GM18508 (cell line): ENCODE measurements around the gene NTN1.
"Not testable (repeated sequence)": the region's sequence is repeated elsewhere in the genome, so short reads cannot be mapped to it uniquely, and the experiment has no call there.

Source experiments
- ATAC-seq: cut with Tn5 transposase; IDR thresholded peaks from one replicate; pipeline ENCODE4 v1.9.1; 2021; ENCODE audit warnings: moderate number of reproducible peaks; ENCODE audit not compliant: insufficient read depth, unreplicated experiment

Gene NTN1

GRCh38 chr17:9021158-9021991, at the start of gene NTN1:
NTN1 (plus strand) TSS chr17:9021510; CDS start chr17:9022374, 864 bp downstream.
- no peak for ATAC-seq

DNA sequence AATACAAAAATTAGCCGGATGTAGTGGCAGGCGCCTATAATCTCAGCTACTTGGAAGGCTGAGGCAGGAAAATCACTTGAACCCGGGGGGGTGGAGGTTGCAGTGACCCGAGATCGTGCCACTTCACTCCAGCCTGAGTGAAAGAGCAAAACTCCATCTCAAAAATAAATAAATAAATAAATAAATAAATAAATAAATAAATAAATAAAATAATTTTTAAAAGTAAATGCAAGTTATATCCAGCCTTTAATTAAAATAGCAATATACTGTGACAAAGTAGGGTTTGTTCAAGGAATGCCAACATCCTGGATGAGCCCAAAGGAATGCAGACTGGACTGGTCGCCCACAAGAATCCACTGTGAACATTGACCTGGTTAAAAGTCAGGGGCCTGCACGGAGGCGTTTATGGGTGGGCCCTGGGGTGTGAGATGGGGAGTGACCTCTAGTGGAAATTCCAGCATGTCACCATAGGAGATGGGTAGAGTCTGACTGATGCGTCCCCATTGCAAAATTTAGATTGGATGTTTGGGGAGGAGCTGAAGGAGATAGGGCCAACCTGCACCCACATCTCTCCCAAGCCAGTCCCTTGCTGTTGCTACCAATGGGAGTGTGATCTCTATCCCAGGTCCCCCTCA, 46.1 kb upstream of the NTN1 start:
- ATAC-seq: no peak

DNA sequence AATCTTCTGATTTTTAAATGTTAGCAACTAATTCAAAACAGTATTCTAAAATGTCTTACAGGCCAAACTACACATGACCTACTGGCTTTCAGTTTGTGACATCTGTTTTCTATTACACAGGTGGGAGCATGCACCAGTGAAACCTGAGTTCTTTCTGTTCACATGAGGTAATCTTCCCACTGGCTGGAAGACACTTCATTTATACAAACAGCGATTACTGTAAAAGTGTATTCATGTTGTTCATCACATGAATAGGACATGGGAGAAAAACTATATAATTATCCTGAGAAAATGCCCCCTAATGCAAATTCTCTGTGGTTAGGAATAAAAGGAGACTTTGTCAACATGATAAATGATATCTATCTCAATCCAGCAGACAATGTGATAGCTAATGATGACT, 44.7 kb upstream of the NTN1 start:
- no peak for ATAC-seq

DNA sequence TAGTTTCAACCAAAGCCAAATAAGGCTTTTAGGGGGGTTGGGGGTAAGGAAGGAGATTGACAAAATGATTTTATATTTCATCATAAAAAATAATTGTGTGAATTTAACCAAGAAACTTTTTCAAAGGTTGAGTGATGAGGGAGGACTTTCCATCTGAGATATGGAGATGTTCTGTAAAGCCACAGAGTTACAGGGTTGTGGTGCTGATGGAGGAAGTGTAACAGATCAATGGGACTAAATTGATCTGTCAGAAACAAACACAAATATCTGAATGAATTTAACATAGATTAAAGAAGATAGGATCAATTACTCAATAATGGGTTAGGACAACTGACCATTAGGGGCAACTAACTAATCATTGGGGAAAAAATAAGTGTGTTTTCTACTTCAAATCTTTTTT, 41.6 kb upstream of the NTN1 start:
- no peak for ATAC-seq

DNA sequence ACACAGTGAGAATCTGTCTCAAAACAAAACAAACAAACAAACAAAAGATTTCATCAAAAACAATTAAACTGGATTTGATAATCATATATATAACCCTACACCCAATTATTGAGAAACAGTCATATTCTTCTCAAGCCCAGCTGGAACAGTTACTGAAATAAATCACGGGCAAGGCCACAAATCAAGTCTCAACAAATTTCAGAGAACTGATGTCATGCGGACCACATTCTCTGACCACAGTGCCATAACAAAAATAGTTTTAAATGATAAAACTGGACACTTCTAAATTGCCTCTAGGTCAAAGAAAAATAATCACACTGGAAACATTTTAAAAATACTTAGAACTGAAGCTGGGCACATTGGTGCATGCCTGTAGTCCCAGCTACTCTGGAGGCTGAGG, 39.9 kb upstream of the NTN1 start:
- no peak for ATAC-seq

- ATAC-seq: not testable (repeated sequence)
Observed at GRCh38 chr17:8984225-8984624, 37.1 kb upstream of the NTN1 start.

DNA sequence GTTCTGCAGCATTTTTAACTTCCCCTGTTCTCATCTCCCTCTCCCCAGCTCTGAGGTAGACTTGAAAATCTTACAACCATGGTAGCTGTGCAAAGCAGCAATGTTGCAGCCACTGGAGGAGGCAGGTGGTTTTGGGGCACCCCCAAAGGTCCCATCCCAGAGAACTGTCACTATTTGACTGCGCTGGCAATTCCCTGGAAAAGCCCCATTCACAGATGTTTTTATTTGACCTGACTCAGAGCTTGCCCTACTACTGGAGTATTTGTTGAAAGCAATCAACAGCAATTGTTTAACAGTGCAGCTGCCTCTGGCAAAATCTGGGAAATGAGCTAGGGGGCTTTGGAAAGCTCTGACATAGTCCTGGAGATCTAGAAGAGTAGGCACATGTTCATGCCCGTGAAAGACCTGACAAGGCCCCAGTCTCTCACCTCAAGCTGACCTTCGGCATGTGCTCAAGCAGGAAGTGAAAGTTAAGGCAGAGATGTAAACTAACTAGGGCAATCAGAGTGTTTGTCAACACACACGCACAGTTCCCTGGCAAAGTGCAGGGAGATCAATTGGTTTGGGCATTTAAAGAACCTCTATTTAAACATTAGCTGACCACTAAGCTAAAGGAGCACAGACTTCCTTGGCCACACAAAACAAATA, 36.1 kb upstream of the NTN1 start:
- no peak for ATAC-seq

DNA sequence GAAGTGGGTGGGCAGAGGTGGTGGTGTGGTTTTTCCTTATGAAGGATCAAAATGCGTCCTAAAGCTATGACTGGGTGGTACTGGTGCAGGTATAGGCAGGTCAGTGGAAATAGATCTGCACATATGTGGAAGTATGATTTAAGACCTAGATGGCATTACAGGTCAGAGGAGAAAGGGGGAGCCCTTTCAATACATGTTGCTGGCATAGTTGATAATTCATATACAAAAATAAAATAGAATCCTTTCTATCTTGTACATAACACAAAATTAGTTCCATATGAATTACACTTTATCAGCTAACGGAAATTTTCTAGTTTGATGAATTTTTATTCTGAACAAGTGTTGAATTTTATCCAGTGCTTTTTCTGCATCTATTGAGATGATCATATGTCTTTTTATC, 35.0 kb upstream of the NTN1 start:
- no peak for ATAC-seq

- not testable (repeated sequence) for ATAC-seq
Observed at GRCh38 chr17:8988263-8988935, 32.9 kb upstream of the NTN1 start.

DNA sequence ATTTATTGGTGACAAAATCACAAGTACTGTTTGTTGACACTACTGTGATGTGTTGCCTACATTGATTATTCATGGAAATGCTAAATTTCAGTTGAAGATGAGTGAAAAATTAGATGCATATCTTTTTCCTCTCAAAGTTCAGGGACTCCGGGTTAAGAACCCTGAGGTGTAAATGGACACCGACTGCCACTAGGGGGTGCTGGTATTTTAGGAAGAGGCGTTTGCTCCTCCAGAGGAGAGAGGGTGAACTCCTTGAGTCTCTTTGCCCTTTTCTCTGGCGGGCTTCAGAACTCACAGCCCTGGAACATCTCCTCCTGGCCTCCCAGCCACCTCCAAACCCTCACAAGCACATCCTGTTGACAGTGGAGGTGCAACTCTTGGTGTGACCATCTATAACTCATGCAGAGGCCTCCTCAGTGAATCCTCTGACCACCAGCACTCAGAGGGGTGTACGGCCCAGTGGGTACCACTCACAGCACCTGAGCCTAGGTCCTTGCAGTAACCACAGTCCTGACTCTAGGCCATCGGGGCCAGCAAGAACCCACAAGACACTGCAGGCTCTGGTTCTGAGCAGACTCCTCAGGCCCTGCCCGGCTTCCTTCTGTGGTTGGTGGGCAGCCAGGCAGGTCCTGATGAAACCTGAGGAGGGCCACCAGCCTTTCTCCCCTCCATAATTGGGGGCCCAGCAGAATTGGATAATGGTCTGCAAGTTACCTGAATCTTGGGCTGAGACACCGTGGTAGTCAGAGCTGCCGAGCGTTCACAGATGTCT, 29.6 kb upstream of the NTN1 start:
- ATAC-seq: no peak

DNA sequence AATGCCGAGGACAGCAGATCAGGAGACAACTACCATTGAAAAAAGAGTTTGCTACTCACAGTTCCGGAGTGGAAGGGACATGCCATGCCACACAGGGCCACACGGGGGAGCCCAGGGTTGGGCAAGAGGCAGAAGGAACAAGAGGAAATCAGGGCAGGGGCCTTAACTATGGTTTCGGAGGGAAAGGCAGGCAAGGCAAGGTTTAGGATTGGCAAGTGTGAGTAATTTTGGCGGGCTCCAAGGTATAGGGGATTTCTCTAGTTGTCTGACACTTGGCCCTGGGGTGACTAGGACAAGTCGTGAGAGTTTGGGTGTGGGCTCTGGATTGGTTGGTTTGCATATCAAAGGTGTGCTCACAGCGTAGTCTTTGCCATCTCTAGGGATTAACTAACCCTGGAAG, 27.0 kb upstream of the NTN1 start:
- no peak for ATAC-seq

- no peak for ATAC-seq
Observed at GRCh38 chr17:8995711-8996110, 25.6 kb upstream of the NTN1 start.

DNA sequence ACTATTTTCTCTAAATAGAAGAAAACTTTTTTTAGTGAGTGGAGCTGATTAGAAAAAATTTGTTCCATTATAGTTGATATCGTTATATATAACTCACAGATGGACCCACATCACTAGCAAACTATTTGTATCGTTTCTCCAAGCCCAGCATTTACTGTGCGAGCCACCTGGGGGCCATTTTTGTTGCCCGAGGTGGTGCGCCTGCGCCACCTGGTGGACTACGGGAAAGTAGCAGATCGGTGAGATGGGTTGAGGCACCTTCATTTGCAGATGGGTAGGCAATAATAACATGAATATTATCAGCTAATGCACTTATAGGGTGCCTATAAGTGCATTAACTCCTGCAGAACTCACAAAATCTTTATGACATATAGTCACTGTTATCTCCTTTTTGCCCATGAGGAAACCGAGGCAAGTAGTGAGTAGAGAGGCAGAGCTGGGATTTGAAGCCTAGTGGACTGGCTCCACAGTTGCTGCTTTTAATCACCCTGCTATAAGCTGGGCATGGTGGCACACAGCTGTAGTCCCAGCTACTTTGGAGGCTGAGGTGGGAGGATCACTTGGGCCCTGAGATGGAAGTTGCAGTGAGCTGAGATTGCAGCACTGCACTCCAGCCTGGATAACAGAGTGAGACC, 23.2 kb upstream of the NTN1 start:
- no peak for ATAC-seq

DNA sequence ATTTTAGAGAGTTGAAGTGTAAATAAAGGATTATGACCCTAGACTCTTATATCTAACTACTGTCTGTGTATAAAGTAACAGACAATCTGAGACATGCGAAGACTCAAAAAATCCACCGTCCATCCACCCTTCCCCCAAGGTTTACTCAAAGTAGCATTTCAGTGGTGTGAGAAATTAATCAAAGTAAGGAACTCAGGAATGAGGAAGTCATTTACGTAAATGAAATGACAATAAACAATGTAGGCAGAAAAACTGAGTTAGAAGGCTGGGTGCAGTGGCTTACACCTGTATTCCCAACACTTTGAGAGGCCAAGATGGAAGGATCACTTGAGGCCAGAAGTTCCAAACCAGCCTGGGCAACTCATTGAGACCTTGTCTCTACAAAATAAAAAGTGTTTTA, 19.8 kb upstream of the NTN1 start:
- ATAC-seq: no peak

DNA sequence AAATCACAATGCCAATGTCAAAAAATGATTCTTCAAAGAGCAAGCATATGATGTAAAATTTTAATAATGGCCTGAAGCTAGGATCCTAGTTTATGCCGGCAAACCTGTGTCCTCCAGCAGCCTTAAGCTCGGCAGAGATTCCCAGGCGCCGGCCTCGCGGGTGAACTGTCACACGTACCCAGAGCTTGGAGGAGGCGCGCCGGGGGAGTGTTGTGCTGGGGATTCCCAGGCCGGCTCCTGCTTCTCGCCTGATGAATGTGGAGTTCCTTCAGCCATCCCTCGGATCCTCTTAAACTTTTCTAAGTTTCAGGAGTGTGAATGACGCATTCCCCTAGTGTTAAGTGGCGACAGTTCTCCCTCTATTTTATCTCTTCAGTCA, 19.1 kb upstream of the NTN1 start:
- ATAC-seq: no peak

GRCh38 chr17:9002606-9003354, 18.5 kb upstream of the NTN1 start:
- ATAC-seq: no peak

- no peak for ATAC-seq
Observed at GRCh38 chr17:9003355-9004131, 17.8 kb upstream of the NTN1 start.
